ENCODE results near the gene JMJD1C. TPM values are rescaled to one million over a fixed set of nuclear protein-coding genes. Genes with fewer than 3 reads are reported as not detected.

The JMJD1C gene
- total and polyA plus RNA-seq, 10 of the 15 experiments (the other 5 are each of a cell fraction or from before 2014, with no cell fraction given): 31.2 to 83.3 (median 49.5) TPM

GRCh38 chr10:63128443-63128842 lies 337.3 kb downstream of the JMJD1C start:
- FAIRE-seq: no peak
- WGBS (ENCODE audit: insufficient coverage, insufficient replicate concordance, low lambda C conversion rate, missing lambda C conversion rate): 23% methylated on average over 4 of the region's 4 CpGs

More at GRCh38 chr10:63128443-63128842, 337.3 kb downstream of the JMJD1C start:
- no peaks in the 10 kb centered on the region; the same call in 1 of the 2 replicates for H3K4me1 ChIP-seq (ENCODE audit: control insufficient read depth, insufficient read depth, low read length)
- peaks cover 3% of the 10 kb centered on the region for H3K79me2 ChIP-seq (ENCODE audit: control insufficient read depth, insufficient read depth, low read length)
- in situ Hi-C loops (cut with MboI): no loop called here
- DNase-seq (ENCODE audit: low read depth, low spot score): no peak
- no peaks in the 10 kb centered on the region; the same call in 2 of the 3 replicates for H3K9me3 ChIP-seq (replicated peaks; ENCODE audit: control insufficient read depth, insufficient read depth, low read length)
- ChIA-PET RAD21 (ENCODE audit: unreplicated experiment) (interaction anchor here (1.1 kb wide), 1 partner anchor 29 kb away, joined by 3 read pairs; no protein-coding TSS in a partner anchor), POLR2A (interaction anchor here (0.7 to 1.2 kb wide), 4 partner anchors 8 to 1099 kb away, joined by 3 to 9 read pairs (median 6); no protein-coding TSS in a partner anchor), CTCF (interaction anchor here (0.6 to 0.9 kb wide), 5 partner anchors 16 to 232 kb away, joined by 3 to 4 read pairs (median 4); no protein-coding TSS in a partner anchor), SMC1A (ENCODE audit: uncharacterized antibody, unreplicated experiment) (interaction anchor here (0.5 to 1.1 kb wide), 5 partner anchors 13 to 533 kb away, joined by 3 to 4 read pairs (median 3); no protein-coding TSS in a partner anchor)
- no peak overlapping the region; the same call in 1 of the 2 replicates for H2AFZ ChIP-seq (ENCODE audit: control insufficient read depth, low read depth, low read length)
- H3K27me3 ChIP-seq (replicated peaks in 1 of 2; ENCODE audit: control insufficient read depth in 2 of 2, insufficient read depth in 2 of 2, low read length in 1 of 2): no peaks in the 10 kb centered on the region
- TF ChIP-seq ZNF384 (IDR thresholded peaks at IDR 0.05; ENCODE audit: borderline replicate concordance, low read depth, low read length) (peak; percentile 49; the same call in 1 of the 2 replicates), IKZF1 (conservative IDR thresholded peaks at IDR 0.05) (0 out of 2 replicates have a peak, but pooled peaks have one; percentile 14), TCF7 (IDR thresholded peaks at IDR 0.05; ENCODE audit: borderline replicate concordance) (no peak), RELB (IDR thresholded peaks at IDR 0.05; ENCODE audit: low read depth) (0 out of 2 replicates have a peak, but pooled peaks have one; percentile 33), SRF (IDR thresholded peaks at IDR 0.05; ENCODE audit: low read depth in 2 of 2, low read length in 2 of 2) (peak in 1 of 2 experiments; percentile 42; a peak in 1 of 4 replicates)
- no TSS peak for BruUV-seq (replicated peaks)
- H3K9ac ChIP-seq (ENCODE audit: control insufficient read depth, insufficient read depth, low read length): no peak overlapping the region
- H4K20me1 ChIP-seq (ENCODE audit: control insufficient read depth, insufficient read depth): no peaks in the 10 kb centered on the region
- no peak for ATAC-seq
- intact Hi-C loops (cut with micrococcal nuclease; ENCODE audit: unreplicated experiment): no loop called here
- H3K36me3 ChIP-seq (ENCODE audit: control insufficient read depth in 2 of 2, insufficient read depth in 2 of 2, low read length in 1 of 2): no peaks in the 10 kb centered on the region
- no peak overlapping the region for H3K27ac ChIP-seq (ENCODE audit: control insufficient read depth, insufficient read depth)
- no peak overlapping the region for H3K4me3 ChIP-seq
- H3K4me2 ChIP-seq (ENCODE audit: control insufficient read depth, insufficient read depth): no peak overlapping the region

All from GM12878 (cell line).